Anterior cingulate cortex (tissue), 58 donors: ENCODE data around the gene TCP11.

Source experiments
- DNase-seq, 58 donors: peaks; one replicate each; lab custom pipeline; 2025; lab: John Stamatoyannopoulos, UW

The TCP11 gene

DNA sequence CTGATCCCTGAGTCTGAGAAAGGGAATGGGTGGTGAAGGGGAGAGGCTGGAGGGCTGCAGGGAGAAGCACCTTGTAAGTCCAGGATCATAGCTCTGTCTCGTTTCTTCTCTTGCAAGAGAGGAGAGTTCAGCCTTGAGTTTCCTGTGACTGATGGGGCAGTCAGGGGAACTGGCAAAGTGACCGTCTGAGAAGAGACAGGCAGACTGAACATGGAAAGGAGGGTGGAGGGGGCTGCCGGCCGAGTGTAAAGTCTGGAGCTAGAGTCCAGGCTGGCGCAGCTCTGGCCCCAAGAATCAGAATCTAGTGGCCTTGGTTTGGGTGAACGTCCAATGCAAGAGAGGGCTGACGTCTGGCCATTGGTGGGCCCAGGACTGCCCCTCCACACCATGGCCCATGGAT lies 72.5 kb downstream of the TCP11 start:
- no peak for DNase-seq

DNA sequence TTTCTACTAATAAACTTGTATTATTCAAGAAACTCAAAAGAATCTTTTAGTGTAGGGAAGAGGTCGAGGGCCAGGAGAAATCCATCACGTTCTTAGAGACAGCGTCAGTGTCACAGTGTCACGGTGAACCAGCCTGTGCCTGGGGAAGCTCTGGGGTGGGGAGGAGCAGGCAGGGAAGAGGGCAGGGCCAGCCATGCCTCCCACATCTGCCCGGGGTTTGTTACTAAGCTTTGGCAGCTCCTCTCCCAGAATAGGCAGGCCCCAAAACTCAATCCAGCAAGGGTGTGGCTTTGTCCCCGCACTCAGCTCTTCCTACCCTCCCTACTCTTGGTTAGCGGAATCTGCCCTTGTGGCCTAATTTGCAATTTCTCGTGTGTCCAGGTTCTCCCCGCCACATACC lies 72.9 kb downstream of the TCP11 start:
- no peak for DNase-seq
